HEK293T (cell line): ENCODE measurements around the gene QRFP.

Experiments
- CTCF ChIA-PET: fragments of 350-600 bp; formaldehyde crosslinking; extraction: SDS; loops from one replicate; lab custom pipeline; 2021; ENCODE audit warnings: antibody characterized with exemption, inconsistent platforms; lab: Yijun Ruan, JAX
- POLR2A ChIA-PET: fragments of 350-600 bp; formaldehyde crosslinking; extraction: SDS; loops from one replicate; lab custom pipeline; 2020; ENCODE audit warnings: antibody characterized with exemption, inconsistent platforms; lab: Yijun Ruan, JAX
- DNase-seq: peaks from one replicate; pipeline ENCODE4 v3.0.0; 2012; ENCODE audit warnings: mixed read lengths; ENCODE audit errors: extremely low spot score
- ARNT ChIP-seq: fragments of 450-650 bp; IDR thresholded peaks from 2 replicates; pipeline ENCODE4 v1.6.1; 2017; ENCODE audit warnings: mild to moderate bottlenecking
- BHLHE40 ChIP-seq: fragments of 450-650 bp; IDR thresholded peaks from 2 replicates; pipeline ENCODE4 v1.6.1; 2016; ENCODE audit warnings: mild to moderate bottlenecking, moderate library complexity, borderline replicate concordance
- CTBP1 ChIP-seq: fragments of 450-650 bp; IDR thresholded peaks from 2 replicates; pipeline ENCODE4 v1.6.1; 2016; ENCODE audit warnings: borderline replicate concordance
- ELF4 ChIP-seq: fragments of 450-650 bp; IDR thresholded peaks from 2 replicates; pipeline ENCODE4 v1.6.1; 2017; ENCODE audit warnings: antibody characterized with exemption
- FOXA1 ChIP-seq: fragments of 450-650 bp; IDR thresholded peaks from 2 replicates; pipeline ENCODE4 v1.6.1; 2016; ENCODE audit warnings: mild to moderate bottlenecking
- FOXK2 ChIP-seq: fragments of 450-650 bp; IDR thresholded peaks from 2 replicates; pipeline ENCODE4 v1.6.1; 2016; ENCODE audit warnings: mild to moderate bottlenecking
- FOXM1 ChIP-seq: fragments of 450-650 bp; IDR thresholded peaks from 2 replicates; pipeline ENCODE4 v1.6.1; 2017; ENCODE audit warnings: mild to moderate bottlenecking, borderline replicate concordance
- HDGF ChIP-seq: fragments of 450-650 bp; IDR thresholded peaks from 2 replicates; pipeline ENCODE4 v1.6.1; 2017; ENCODE audit warnings: antibody characterized with exemption, borderline replicate concordance
- L3MBTL2 ChIP-seq: fragments of 450-650 bp; conservative IDR thresholded peaks from 2 replicates; pipeline ENCODE4 v1.6.1; 2016; ENCODE audit warnings: mild to moderate bottlenecking
- LEF1 ChIP-seq: fragments of 450-650 bp; IDR thresholded peaks from 2 replicates; pipeline ENCODE4 v1.6.1; 2017; ENCODE audit warnings: mild to moderate bottlenecking, borderline replicate concordance
- NFRKB ChIP-seq: fragments of 450-650 bp; IDR thresholded peaks from 2 replicates; pipeline ENCODE4 v1.6.1; 2016; ENCODE audit warnings: mild to moderate bottlenecking, moderate library complexity
- SP1 ChIP-seq: fragments of 450-650 bp; IDR thresholded peaks from 2 replicates; pipeline ENCODE4 v1.6.1; 2017
- SUZ12 ChIP-seq: fragments of 450-650 bp; IDR thresholded peaks from 2 replicates; pipeline ENCODE4 v1.6.1; 2016; ENCODE audit warnings: mild to moderate bottlenecking
- TARDBP ChIP-seq: fragments of 450-650 bp; IDR thresholded peaks from 2 replicates; pipeline ENCODE4 v1.6.1; 2016
- ZNF384 ChIP-seq: fragments of 450-650 bp; IDR thresholded peaks from 2 replicates; pipeline ENCODE4 v1.6.1; 2016
- TF ChIP-seq, protein P1 (sequence below): fragments of 450-650 bp; IDR thresholded peaks from 2 replicates; pipeline ENCODE4 v1.6.1; 2016

QRFP gene

DNA sequence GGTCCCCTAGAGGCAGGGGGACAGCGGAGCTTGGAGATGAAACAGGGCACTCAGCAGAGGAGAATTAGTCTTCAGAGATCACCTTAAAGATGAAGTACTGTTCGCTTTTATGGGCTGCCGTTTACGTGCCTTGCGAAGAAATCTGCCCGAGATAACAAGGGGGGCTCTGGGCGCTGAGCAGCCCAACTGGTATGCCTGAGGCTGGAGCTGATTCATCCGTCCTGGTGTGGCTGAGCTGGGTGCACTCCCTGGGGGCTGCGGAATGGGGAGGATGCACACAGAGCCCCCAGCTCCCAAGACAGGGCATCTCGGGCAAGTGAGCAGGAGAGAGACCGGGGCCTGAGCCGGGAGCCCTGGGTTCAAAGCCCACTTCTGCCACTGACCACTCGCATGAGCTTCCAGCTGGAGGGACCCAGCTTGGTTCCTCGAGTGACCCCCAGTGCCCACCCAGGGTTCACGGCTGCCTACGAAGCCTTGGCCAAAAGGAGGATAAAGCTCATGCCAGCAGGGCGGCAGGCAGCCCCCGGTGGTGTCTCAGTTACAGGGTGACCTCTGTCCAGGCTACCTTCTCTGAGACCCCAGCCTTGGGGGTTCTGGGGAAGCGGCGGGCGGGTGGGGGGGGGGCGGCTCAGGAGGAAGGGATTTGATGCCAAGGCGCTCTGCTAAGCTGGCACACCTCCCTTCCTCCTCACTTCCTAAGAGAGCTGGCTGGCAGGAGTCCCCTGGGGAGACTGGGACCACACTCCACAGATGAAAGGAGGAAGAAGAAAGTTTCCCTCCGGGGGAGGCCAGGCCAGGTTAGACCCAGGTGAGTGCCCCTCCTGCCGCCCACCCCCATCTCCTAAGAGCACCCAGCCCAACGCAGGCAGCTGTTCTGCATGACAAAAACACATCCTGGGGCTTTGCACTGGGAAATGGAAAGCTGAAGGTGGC lies 36.8 kb upstream of the QRFP start:
- CTCF ChIA-PET: interaction anchor here (0.6 to 1.2 kb wide), 2 partner anchors 11 to 64 kb away, joined by 3 read pairs; no protein-coding TSS in a partner anchor
- POLR2A ChIA-PET: no interaction called here
- no peak for DNase-seq
- TF ChIP-seq LEF1: no peak
- TF ChIP-seq ARNT: no peak
- no peak for TF ChIP-seq TARDBP
- TF ChIP-seq BHLHE40: no peak
- no peak for TF ChIP-seq SP1

DNA sequence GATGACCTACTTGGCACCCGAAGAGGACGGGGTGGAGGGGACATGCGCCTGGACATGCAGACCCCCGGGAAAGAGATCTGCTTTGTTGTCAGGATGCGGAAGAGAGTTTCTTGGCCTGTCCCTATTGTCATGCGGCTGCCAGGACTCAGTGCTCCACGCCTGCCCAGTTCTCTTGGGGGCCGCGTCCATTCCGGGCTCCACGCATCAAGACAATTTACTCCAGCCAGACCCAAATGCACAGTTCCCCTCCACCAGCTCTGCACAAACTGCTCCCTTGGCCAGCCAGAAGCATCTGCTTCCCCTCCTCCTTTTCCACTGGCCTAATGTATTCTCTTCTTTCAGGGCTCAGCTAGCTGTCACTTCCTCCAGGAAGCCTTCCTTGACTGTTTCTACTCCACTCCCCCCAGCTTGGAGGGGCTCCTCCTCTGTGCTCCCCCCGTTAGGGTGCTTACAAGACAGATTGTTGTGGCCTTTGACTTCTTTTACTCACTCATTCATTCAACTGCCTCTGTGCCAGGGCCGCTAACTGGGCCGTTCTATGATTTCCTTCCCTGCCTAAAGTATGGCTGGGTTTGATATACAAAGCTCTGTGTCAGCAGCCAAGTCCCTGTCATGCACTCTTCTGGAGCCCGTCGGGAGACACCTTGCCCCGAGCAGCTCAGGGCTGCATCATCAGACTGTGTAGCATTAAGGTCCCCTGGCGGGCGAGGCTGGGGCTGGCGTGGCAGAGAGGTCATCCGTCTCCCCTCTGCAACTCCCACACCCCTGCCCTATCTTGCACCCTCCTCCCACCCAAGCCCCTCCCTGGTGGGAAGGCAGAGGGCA lies 35.9 kb upstream of the QRFP start:
- TF ChIP-seq SUZ12 (no peak), ARNT (no peak), ZNF384 (no peak), FOXK2 (no peak), BHLHE40 (no peak), CTBP1 (no peak), NFRKB (no peak)
- TF ChIP-seq, protein P1, sequence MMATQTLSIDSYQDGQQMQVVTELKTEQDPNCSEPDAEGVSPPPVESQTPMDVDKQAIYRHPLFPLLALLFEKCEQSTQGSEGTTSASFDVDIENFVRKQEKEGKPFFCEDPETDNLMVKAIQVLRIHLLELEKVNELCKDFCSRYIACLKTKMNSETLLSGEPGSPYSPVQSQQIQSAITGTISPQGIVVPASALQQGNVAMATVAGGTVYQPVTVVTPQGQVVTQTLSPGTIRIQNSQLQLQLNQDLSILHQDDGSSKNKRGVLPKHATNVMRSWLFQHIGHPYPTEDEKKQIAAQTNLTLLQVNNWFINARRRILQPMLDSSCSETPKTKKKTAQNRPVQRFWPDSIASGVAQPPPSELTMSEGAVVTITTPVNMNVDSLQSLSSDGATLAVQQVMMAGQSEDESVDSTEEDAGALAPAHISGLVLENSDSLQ: no peak
- ChIA-PET POLR2A (no interaction called here), CTCF (interaction anchor here (0.5 to 0.6 kb wide), 2 partner anchors 63 to 1206 kb away, joined by 3 read pairs; no protein-coding TSS in a partner anchor)
- no peak for DNase-seq

DNA sequence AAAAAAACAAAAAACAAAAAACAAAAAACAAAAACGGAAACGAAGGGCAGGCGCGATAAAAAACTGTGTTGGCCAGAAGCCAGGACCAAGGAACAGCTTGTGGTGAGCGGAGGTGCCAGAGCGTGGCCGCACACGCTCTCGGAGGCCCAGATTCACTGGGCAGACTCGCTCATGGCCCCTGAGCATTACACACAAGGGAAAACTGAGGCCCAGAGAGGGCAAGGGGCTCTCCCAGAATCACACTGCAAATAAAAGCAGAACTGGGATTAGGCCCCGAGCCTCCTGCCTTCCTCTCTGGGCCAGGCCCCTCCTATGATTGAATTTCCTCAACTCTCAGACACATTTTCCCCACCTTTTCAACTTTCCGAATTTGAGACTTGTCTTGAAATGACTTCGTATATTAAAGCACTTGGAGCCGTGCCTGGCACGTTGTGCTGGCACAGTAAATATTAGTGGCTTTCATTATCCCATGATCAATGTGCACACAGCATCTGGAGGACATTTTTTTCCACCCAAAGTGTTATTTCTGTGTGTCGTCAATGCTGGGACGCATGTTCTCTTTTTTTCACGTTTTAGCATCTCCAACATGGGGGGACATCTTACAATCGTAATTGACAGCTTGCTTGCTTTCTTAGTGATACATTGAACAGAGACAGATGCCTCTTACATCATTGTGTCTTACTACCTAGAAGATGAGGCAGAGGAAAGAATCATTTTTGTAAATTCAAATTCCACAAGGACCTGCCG lies 35.1 kb upstream of the QRFP start:
- CTCF ChIA-PET: interaction anchor here (0.5 kb wide), 1 partner anchor 1206 kb away, joined by 3 read pairs; no protein-coding TSS in a partner anchor
- POLR2A ChIA-PET: no interaction called here
- no peak for DNase-seq
- TF ChIP-seq L3MBTL2: no peak
- TF ChIP-seq SP1: no peak

DNA sequence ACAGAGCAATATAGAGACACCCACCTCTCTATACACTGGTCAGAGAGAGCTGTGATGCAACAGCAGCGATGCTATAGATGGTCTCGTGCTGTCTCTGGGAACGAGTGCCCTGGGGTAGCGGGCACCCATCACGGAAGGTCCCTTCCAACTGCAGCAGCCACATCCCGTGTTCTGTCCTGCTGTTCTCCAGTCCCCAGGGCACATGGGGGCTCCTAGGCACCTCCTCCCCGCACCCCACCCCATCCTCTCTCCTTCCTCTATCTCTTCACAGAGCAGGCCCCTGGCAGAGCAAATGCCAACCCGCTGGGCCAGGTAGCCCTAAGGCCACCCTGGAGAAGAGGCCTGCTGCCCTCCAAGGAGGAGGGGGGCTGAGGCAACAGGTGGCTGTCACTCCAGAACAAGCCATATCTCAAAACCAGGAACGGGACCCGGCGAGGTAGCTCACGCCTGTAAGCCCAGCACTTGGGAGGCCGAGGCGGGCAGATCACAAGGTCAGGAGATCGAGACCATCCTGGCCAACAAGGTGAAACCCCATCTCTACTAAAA lies 34.3 kb upstream of the QRFP start:
- DNase-seq: no peak
- TF ChIP-seq ZNF384 (no peak), LEF1 (no peak), L3MBTL2 (no peak), SUZ12 (no peak), TARDBP (no peak), BHLHE40 (no peak), ARNT (no peak), ELF4 (no peak), CTBP1 (no peak), NFRKB (no peak), HDGF (no peak), FOXK2 (no peak), SP1 (no peak), FOXM1 (no peak), FOXA1 (no peak)
- TF ChIP-seq, protein P1: no peak
- POLR2A ChIA-PET: no interaction called here
- CTCF ChIA-PET: no interaction called here

DNA sequence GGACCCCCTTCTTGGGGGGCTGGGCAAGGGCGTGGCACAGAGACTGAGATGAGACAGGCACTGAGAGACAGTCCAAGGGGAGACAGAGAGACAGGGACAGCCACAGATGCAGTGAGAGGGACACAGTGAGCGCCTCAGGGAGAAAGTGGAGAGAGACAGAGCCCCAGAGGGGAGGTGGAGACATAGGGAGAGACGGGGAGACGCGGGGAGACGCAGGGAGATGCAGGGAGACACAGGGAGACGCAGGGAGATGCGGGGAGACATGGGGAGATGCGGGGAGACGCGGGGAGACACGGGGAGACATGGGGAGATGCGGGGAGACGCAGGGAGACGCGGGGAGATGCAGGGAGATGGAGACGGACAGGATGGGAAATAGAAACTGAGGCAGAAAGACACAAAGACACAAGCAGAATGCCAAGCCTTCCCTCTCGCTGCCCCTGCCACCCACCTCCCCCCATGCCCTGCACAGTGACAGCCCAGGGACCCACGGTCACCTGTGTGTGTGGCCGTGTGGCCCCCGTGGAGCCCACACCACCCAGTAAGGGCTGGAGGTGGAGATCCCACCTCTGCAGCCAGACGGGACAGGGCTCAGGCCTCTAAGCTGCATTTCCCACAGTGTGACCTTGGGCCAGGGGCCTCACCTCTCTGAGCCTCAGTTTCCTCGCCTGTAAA lies 33.7 kb upstream of the QRFP start:
- POLR2A ChIA-PET: no interaction called here
- CTCF ChIA-PET: interaction anchor here (0.7 kb wide), 1 partner anchor 82 kb away, joined by 3 read pairs; no protein-coding TSS in a partner anchor
- TF ChIP-seq, protein P1: no peak
- TF ChIP-seq LEF1 (no peak), CTBP1 (no peak), FOXM1 (no peak), FOXA1 (no peak), TARDBP (no peak), ELF4 (no peak), FOXK2 (no peak), SP1 (no peak), HDGF (no peak), ARNT (no peak), L3MBTL2 (no peak), NFRKB (no peak), ZNF384 (no peak), BHLHE40 (no peak), SUZ12 (no peak)
- DNase-seq: no peak
